HG03432 (cell line): Measurements from ENCODE around the gene TRPM3.

ENCODE experiments used
- ATAC-seq: cut with Tn5 transposase; IDR thresholded peaks from one replicate; pipeline ENCODE4 v1.9.1; 2021; ENCODE audit warnings: mild to moderate bottlenecking, moderate library complexity; ENCODE audit not compliant: unreplicated experiment

Gene TRPM3

GRCh38 chr9:70535546-70536323 lies 585.7 kb downstream of the TRPM3 start:
- ATAC-seq, result no peak

GRCh38 chr9:70534471-70534870 lies 587.0 kb downstream of the TRPM3 start:
- ATAC-seq, result no peak

GRCh38 chr9:70534061-70534460 lies 587.4 kb downstream of the TRPM3 start:
- ATAC-seq, result no peak

- no peak for ATAC-seq
These were observed 587.9 kb downstream of the TRPM3 start for GRCh38 chr9:70533492-70533891.

- no peak for ATAC-seq
These were observed 588.7 kb downstream of the TRPM3 start for GRCh38 chr9:70532716-70533115.

- no peak for ATAC-seq
These were observed 590.1 kb downstream of the TRPM3 start for GRCh38 chr9:70531311-70531710.

GRCh38 chr9:70530716-70531115 lies 590.7 kb downstream of the TRPM3 start:
- no peak for ATAC-seq

GRCh38 chr9:70529833-70530232 lies 591.6 kb downstream of the TRPM3 start:
- no peak for ATAC-seq

- no peak for ATAC-seq
These were observed 592.0 kb downstream of the TRPM3 start for GRCh38 chr9:70529377-70529776.

GRCh38 chr9:70526902-70527301 lies 594.5 kb downstream of the TRPM3 start:
- no peak for ATAC-seq

GRCh38 chr9:70525519-70525918 lies 595.9 kb downstream of the TRPM3 start:
- no peak for ATAC-seq

GRCh38 chr9:70519912-70520724 lies 601.3 kb downstream of the TRPM3 start:
- ATAC-seq, result peak; percentile 91

GRCh38 chr9:70517926-70518610 lies 603.4 kb downstream of the TRPM3 start:
- ATAC-seq, result no peak

GRCh38 chr9:70514273-70514672 lies 607.1 kb downstream of the TRPM3 start:
- no peak for ATAC-seq

- no peak for ATAC-seq
These were observed 609.6 kb downstream of the TRPM3 start for GRCh38 chr9:70511858-70512257.

GRCh38 chr9:70510157-70510770 lies 611.2 kb downstream of the TRPM3 start:
- ATAC-seq, result no peak

- no peak for ATAC-seq
These were observed 615.3 kb downstream of the TRPM3 start for GRCh38 chr9:70506159-70506558.

GRCh38 chr9:70504834-70505233 lies 616.6 kb downstream of the TRPM3 start:
- no peak for ATAC-seq

- no peak for ATAC-seq
These were observed 618.7 kb downstream of the TRPM3 start for GRCh38 chr9:70502690-70503089.

- no peak for ATAC-seq
These were observed 620.6 kb downstream of the TRPM3 start for GRCh38 chr9:70500793-70501192.

- ATAC-seq, result no peak
These were observed 621.8 kb downstream of the TRPM3 start for GRCh38 chr9:70499621-70500020.
